Measurements from ENCODE around the gene FTCD.
"Not testable (repeated sequence)": the region's sequence is repeated elsewhere in the genome, so short reads cannot be mapped to it uniquely, and the experiment has no call there.

Gene FTCD, protein sequence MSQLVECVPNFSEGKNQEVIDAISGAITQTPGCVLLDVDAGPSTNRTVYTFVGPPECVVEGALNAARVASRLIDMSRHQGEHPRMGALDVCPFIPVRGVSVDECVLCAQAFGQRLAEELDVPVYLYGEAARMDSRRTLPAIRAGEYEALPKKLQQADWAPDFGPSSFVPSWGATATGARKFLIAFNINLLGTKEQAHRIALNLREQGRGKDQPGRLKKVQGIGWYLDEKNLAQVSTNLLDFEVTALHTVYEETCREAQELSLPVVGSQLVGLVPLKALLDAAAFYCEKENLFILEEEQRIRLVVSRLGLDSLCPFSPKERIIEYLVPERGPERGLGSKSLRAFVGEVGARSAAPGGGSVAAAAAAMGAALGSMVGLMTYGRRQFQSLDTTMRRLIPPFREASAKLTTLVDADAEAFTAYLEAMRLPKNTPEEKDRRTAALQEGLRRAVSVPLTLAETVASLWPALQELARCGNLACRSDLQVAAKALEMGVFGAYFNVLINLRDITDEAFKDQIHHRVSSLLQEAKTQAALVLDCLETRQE

DNA sequence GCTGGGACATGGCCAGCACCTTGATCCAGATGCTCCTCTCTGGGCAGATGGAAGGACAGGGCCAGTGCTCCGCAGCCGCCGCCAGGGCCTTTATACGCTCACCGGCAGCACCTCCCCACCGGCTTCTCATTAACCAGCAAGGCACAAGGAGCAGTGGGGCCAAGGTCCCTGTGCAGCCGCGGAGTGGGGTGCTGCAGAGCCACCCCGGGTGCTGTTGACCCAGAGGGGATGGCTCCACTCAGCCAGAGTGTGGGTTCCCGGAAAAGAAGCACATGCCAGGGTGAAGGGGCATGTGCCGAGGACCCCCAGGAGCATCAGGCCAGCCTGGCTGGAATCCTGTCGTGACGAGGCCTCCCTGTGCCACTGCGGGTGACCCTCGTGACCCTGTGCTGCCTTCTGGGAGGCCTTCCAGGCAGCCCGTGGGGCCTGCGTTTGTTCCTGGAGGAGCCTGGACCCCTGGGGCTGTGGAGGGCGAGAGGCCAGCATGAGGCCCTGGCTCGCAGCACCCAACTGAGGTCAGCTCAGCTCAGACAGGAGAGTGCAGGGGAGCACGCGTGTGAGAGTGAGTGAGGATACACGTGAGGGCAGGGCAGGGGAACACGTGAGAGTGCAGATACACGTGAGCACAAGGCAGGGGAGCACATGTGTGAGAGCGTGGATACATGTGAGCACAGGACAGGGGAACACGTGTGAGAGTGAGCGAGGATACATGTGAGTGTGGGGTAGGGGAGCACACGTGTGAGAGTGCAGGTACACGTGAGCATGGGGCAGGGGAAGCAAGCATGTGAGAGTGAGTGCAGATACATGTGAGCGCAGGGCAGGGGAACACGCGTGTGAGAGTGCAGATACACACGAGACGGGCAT, at the start of gene FTCD:
Gene FTCD (minus strand): TSS at position 66 of the 864 bp plus-strand sequence. CDS start 56 bp downstream, at position 10.
- TF ChIP-seq POLR2A (IDR thresholded peaks at IDR 0.05; ENCODE audit: low read length) = no peak
- TF ChIP-seq GATA1 (IDR thresholded peaks at IDR 0.05; ENCODE audit: low read depth, low read length) = no peak
- DNase-seq = no peak

- no peak for TF ChIP-seq GATA1 (IDR thresholded peaks at IDR 0.05; ENCODE audit: low read depth, low read length)
- TF ChIP-seq POLR2A (IDR thresholded peaks at IDR 0.05; ENCODE audit: low read length) = no peak
- DNase-seq = no peak
These were observed 49.8 kb upstream of the FTCD start for GRCh38 chr21:46205166-46205565.

DNA sequence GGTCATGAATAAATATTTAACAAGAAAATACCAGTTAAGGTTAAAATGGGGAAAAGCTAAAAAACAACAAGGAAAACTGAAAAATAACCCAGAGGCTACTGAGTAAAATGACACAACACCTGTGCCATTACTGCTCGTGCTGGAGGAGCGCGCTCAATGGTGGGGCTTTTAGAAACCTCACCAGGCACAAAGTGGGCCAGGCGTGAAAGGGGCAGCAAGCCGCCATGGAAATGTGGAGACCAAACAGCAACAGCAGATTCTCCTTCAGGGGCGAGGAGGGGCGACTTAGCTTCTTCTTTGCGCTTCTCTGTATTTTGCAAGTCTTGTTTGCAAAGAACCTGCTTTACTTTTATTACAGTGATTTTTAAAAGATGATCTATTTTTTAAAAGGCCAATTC, 47.8 kb upstream of the FTCD start:
- no peak for TF ChIP-seq GATA1 (IDR thresholded peaks at IDR 0.05; ENCODE audit: low read depth, low read length)
- no peak for TF ChIP-seq POLR2A (IDR thresholded peaks at IDR 0.05; ENCODE audit: low read length)
- no peak for DNase-seq

DNA sequence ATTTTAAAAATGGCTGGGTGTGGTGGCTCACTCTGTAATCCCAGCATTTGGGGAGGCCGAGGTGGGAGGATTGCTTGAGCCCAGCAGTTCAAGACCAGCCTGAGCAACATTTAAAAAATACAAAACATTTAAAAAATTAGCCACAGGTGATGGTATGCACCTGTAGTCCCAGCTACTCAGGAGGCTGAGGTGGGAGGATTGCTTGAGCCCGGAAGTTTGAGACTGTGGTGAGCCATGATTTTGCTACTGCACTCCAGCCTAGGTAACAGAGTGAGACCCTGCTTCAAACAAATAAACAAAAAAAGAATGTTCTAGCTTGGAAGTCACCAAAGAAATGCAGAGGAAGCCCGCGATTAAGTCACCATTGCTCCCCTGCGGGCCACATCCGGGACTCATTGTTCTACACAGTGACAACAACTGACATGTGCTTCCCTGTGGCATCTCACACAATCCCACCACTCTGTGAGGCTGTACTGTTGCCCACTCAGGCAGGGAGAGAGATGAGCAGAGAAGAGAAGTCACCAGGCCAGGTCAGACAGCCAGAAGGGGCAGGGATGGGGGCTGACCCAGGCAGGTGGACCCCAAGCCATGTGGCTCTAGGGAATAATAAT, 47.3 kb upstream of the FTCD start:
- DNase-seq = no peak
- TF ChIP-seq POLR2A (IDR thresholded peaks at IDR 0.05; ENCODE audit: low read length) = no peak
- no peak for TF ChIP-seq GATA1 (IDR thresholded peaks at IDR 0.05; ENCODE audit: low read depth, low read length)

DNA sequence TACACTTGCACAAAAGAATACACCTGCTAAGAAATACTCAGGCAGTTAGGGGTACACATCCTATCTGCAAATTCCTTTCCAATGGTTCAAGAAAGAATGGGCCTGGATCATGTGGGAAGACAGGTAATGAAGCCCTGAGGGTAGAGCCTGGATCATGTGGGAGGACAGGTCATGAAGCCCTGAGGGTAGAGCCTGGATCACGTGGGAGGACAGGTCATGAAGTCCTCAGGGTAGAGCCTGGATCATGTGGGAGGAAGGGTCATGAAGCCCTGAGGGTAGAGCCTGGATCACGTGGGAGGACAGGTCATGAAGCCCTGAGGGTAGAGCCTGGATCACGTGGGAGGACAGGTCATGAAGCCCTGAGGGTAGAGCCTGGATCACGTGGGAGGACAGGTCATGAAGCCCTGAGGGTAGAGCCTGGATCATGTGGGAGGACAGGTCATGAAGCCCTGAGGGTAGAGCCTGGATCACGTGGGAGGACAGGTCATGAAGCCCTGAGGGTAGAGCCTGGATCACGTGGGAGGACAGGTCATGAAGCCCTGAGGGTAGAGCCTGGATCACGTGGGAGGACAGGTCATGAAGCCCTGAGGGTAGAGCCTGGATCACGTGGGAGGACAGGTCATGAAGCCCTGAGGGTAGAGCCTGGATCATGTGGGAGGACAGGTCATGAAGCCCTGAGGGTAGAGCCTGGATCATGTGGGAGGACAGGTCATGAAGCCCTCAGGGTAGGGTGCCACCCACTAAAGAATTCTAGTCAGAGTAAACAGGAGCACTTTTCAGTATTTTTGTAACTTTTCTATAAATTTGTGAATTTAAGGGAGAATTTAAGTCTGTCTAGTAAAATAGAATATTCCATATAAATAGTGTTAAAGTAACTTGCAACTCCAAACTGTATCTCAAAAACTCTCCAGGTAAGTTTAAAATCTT, 45.8 kb upstream of the FTCD start:
- DNase-seq = not testable (repeated sequence)

DNA sequence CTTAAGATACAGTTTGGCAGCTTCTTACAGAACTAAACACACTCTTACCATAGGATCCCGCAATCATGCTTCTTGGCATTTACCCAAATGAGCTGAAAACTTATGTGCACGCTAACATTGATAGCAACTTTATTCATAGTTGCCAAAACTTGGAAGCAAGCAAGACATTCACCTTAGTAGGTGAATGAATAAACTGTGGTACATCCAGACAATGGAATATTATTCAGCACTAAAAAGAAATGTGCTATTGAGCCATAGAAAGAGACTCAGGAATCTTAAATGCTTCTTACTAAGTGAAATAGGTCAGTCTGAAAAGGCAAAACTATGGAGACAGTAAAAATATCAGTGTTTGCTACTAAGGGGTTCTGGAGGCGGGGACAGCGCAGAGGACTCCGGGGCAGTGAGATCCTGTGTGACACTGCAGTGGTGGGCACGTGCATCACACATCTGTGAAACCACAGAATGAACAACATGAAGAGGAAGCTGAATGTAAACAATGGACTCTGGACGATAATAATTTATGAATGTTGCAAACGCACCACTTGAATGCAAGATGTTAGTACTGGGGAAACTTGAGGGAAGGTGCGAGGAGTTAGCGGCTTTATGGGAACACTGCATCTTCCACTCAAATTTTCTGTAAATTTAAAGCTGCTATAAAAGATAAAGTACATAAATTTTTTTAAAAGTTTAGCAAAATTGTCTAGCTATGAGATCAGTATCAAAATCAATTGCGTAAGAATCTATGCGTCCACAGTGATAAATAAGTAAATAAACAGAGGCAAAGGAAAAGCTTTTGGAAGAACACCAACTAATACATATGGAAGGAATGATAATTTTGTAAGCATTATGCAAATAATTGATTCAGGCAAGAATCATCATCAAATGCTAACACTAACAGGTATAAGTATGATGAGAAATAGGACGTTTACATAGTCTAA, 44.3 kb upstream of the FTCD start:
- no peak for TF ChIP-seq POLR2A (IDR thresholded peaks at IDR 0.05; ENCODE audit: low read length)
- no peak for TF ChIP-seq GATA1 (IDR thresholded peaks at IDR 0.05; ENCODE audit: low read depth, low read length)
- DNase-seq = no peak

DNA sequence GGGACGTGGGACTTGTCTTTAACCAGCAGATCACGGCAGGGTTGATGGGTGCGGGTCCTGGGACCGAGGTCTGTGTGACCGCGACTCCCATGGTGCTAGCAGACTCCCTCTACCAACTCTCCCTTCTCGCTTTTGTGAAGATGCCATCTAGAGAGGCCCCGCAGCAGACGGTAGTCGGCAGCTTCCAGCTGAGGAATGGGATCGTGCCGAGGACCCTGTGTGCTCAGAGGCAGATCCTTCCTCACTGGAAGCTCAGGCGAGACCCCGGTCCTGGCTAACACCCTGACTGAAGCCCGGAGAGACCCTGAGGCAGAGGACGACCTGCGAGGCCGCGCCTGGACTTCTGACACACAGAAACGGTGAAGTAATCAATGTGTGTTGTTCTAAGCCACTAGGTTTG, 41.4 kb upstream of the FTCD start:
- DNase-seq = no peak
- TF ChIP-seq GATA1 (IDR thresholded peaks at IDR 0.05; ENCODE audit: low read depth, low read length) (no peak), POLR2A (IDR thresholded peaks at IDR 0.05; ENCODE audit: low read length) (no peak)

DNA sequence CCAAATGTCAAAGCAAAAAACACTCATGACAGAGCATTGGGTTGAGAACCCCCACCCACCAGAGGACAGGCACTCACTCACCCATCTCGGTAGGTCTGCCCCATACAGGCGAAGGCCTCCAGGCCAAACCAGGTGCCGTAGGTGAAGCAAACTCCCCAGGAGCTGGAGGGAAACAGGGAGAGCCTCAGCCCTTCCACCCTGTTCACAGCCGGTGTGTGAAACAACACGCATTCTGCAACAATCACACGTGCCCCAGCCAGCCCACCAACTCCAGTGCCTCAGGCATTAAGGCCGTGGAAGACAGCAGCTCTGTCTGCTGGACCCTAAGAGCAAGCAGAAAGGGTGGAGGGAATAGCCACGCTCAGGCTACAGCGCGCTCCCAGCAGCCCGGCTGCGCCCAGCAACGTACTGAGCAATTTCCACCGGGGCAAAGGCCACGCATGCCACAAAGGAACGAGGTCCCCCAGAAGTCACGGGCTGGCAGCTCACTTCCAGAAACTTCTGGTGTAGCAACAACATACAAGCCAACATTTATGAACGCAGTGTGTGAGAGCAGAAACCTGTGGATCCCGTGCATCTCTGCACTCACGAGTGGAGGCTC, 40.3 kb upstream of the FTCD start:
- TF ChIP-seq GATA1 (IDR thresholded peaks at IDR 0.05; ENCODE audit: low read depth, low read length) = no peak
- TF ChIP-seq POLR2A (IDR thresholded peaks at IDR 0.05; ENCODE audit: low read length) = no peak
- DNase-seq = no peak

- DNase-seq = no peak
- TF ChIP-seq POLR2A (IDR thresholded peaks at IDR 0.05; ENCODE audit: low read length) (no peak), GATA1 (IDR thresholded peaks at IDR 0.05; ENCODE audit: low read depth, low read length) (no peak)
These were observed 39.3 kb upstream of the FTCD start for GRCh38 chr21:46194374-46195334.

DNA sequence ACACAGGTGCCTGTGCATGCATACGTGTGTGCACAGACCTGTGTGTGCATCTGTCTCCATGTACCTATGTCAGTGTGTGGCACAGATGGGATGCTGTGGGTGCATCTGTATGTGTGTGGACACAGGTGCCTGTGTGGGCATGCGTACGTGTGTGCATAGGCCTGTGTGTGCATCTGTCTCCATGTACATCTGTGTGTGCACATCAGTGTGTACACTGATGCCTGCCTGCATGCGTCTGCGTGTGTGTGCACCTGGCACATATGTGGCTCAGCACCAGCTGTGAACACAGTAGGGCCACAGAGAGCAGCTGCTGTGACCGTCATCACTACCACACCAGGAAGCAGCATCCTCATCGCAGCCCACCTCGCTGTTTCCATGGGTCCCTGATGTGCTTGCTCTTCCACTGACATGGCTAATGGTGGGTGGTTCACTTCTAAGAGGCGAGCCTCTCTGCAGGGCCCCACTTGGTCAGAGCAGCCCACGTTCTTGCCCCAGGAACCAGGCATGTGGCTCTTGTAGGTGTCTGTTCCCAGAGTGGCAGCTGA, 38.5 kb upstream of the FTCD start:
- TF ChIP-seq POLR2A (IDR thresholded peaks at IDR 0.05; ENCODE audit: low read length) (no peak), GATA1 (IDR thresholded peaks at IDR 0.05; ENCODE audit: low read depth, low read length) (no peak)
- no peak for DNase-seq
